Sigmoid colon (tissue), 7 donors: Measurements from ENCODE around the gene TCF3. TPM values are rescaled to one million over a fixed set of nuclear protein-coding genes. Genes with fewer than 3 reads are reported as not detected.

ENCODE experiments used
- DNase-seq: peaks from one replicate; pipeline ENCODE4 v3.0.0-alpha.2; 2019
- H3K27ac ChIP-seq, 4 donors: fragments of 200-600 bp; sonication (generic); one replicate each; pipeline ENCODE4 v1.5.1; 2016 to 2019; ENCODE audit warnings: mild to moderate bottlenecking in 1 of 4
- H3K27me3 ChIP-seq, 3 donors: fragments of 200-600 bp; sonication (generic); one replicate each; pipeline ENCODE4 v1.5.1; 2019; ENCODE audit warnings: mild to moderate bottlenecking in 1 of 3
- H3K36me3 ChIP-seq, 4 donors: fragments of 200-600 bp; sonication (generic); one replicate each; pipeline ENCODE4 v1.5.1; 2016 to 2019
- H3K4me1 ChIP-seq, 4 donors: fragments of 200-600 bp; sonication (generic); one replicate each; pipeline ENCODE4 v1.5.1; 2017 to 2019
- H3K4me3 ChIP-seq, 4 donors: fragments of 200-600 bp; sonication (generic); one replicate each; pipeline ENCODE4 v1.5.1; 2017 to 2019; ENCODE audit warnings: mild to moderate bottlenecking in 2 of 4, moderate library complexity in 1 of 4
- H3K9me3 ChIP-seq, 4 donors: fragments of 200-600 bp in 3 of 4; sonication (generic) in 3 of 4; one replicate each; pipeline versions ENCODE4 v1.5.1 to v1.6.1; 2013 to 2019
- CTCF ChIP-seq, 4 experiments: fragments of 450-650 bp in 3 of 4; fragments of 200-600 bp in 1 of 4; IDR thresholded peaks; one replicate each; pipeline ENCODE4 v1.5.1; 2016 to 2019; ENCODE audit warnings: antibody characterized with exemption in 4 of 4, mild to moderate bottlenecking in 3 of 4, moderate library complexity in 2 of 4
- EP300 ChIP-seq, 4 donors: sonication (generic); formaldehyde crosslinking; IDR thresholded peaks; one replicate each; pipeline ENCODE4 v1.6.1; 2017; ENCODE audit warnings: antibody characterized with exemption in 4 of 4
- POLR2A ChIP-seq, 2 donors: fragments of 450-650 bp; IDR thresholded peaks; one replicate each; pipeline ENCODE4 v1.6.1; 2016; ENCODE audit warnings: antibody characterized with exemption in 2 of 2, mild to moderate bottlenecking in 2 of 2, moderate library complexity in 2 of 2
- POLR2AphosphoS5 ChIP-seq, 4 donors: sonication (generic); formaldehyde crosslinking; IDR thresholded peaks; one replicate each; pipeline ENCODE4 v1.6.1; 2017; ENCODE audit warnings: antibody characterized with exemption in 4 of 4
- WGBS, 2 donors: extraction: QIAGEN DNeasy Blood & Tissue Kit; methylation state at CpG; one replicate each; pipeline ENCODE4 v1.1.7; 2013; 5-methylcytosine and 5-hydroxymethylcytosine counted together
- intact Hi-C: fragments of 100-400 bp; cut with DNase I; formaldehyde crosslinking; loops from one replicate; pipeline ENCODE4 v1.15.1; 2023
- polyA plus RNA-seq, 3 donors: library from polyadenylated mRNA; stranded (reverse); fragments of 200-250 nt; gene quantifications; one replicate each; pipeline ENCODE4 v1.2.3, GENCODE V29; 2013
- total RNA-seq, 4 donors: library from RNA; depleted of rRNA; stranded (reverse); fragments of >200 nt; gene quantifications; one replicate each; pipeline ENCODE4 v1.1.0, GENCODE V29; 2016
- donor health status: healthy with polysubstance abuse.
- donor health status: Bipolar disorder and iron deficiency.
- donor health status: healthy.

The TCF3 gene
- total and polyA plus RNA-seq, 7 donors: 18.6 to 66.9 (median 30.8) TPM

- H3K27me3 ChIP-seq: no peaks in the 10 kb centered on the region
- TF ChIP-seq POLR2AphosphoS5 (IDR thresholded peaks at IDR 0.05) (no peak), POLR2A (IDR thresholded peaks at IDR 0.05) (no peak), CTCF (IDR thresholded peaks at IDR 0.05) (no peak), EP300 (IDR thresholded peaks at IDR 0.05) (no peak)
- WGBS, 2 donors: 1 to 2% methylated on average over 101 of the region's 101 CpGs
- peak overlapping the region; percentile 49 to 98 (median 97) for H3K4me3 ChIP-seq
- DNase-seq: peak; percentile 82
- H3K36me3 ChIP-seq: peaks cover 0 to 20% (median 0%) of the 10 kb centered on the region in 4 donors
- intact Hi-C loops: loop anchor here (1.0 kb wide), 1 partner anchor 45 kb away; no protein-coding TSS in a partner anchor
- peaks cover 0 to 24% (median 17%) of the 10 kb centered on the region in 4 donors for H3K4me1 ChIP-seq
- H3K27ac ChIP-seq: peak overlapping the region; percentile 60 to 99 (median 87)
- H3K9me3 ChIP-seq: no peaks in the 10 kb centered on the region
Measured at GRCh38 chr19:1651568-1652291, 685 bp downstream of the TCF3 start.

- TF ChIP-seq CTCF (IDR thresholded peaks at IDR 0.05) (no peak), EP300 (IDR thresholded peaks at IDR 0.05) (no peak), POLR2A (IDR thresholded peaks at IDR 0.05) (no peak), POLR2AphosphoS5 (IDR thresholded peaks at IDR 0.05) (no peak)
- peaks cover 0 to 28% (median 2%) of the 10 kb centered on the region in 4 donors for H3K36me3 ChIP-seq
- H3K4me1 ChIP-seq: peaks cover 0 to 24% (median 17%) of the 10 kb centered on the region in 4 donors
- intact Hi-C loops: loop anchor here (1.0 kb wide), 1 partner anchor 45 kb away; no protein-coding TSS in a partner anchor
- H3K27me3 ChIP-seq: no peaks in the 10 kb centered on the region
- peak; percentile 60 for DNase-seq
- WGBS, 2 donors: 8 to 20% methylated on average over 36 of the region's 36 CpGs
- peak overlapping the region; percentile 60 to 99 (median 87) for H3K27ac ChIP-seq
- H3K9me3 ChIP-seq: no peaks in the 10 kb centered on the region
- peak overlapping the region; percentile 49 to 98 (median 97) for H3K4me3 ChIP-seq
Measured at GRCh38 chr19:1650650-1651567, 1.5 kb downstream of the TCF3 start.

GRCh38 chr19:1649706-1650649 lies 2.4 kb downstream of the TCF3 start:
- H3K9me3 ChIP-seq: no peaks in the 10 kb centered on the region
- WGBS, 2 donors: 88 to 94% methylated on average over 20 of the region's 20 CpGs
- TF ChIP-seq CTCF (IDR thresholded peaks at IDR 0.05) (no peak), EP300 (IDR thresholded peaks at IDR 0.05) (no peak), POLR2AphosphoS5 (IDR thresholded peaks at IDR 0.05) (no peak), POLR2A (IDR thresholded peaks at IDR 0.05) (no peak)
- H3K4me3 ChIP-seq: peak overlapping the region in 2 of 4 donors; percentile 98
- H3K36me3 ChIP-seq: peaks cover 0 to 38% (median 11%) of the 10 kb centered on the region in 4 donors
- intact Hi-C loops: loop anchor here (2.0 kb wide), 1 partner anchor 35 kb away; no protein-coding TSS in a partner anchor
- H3K27ac ChIP-seq: peak overlapping the region in 3 of 4 donors; percentile 85 to 99 (median 89)
- no peaks in the 10 kb centered on the region for H3K27me3 ChIP-seq
- H3K4me1 ChIP-seq: peaks cover 0 to 24% (median 17%) of the 10 kb centered on the region in 4 donors
- DNase-seq: no peak
